MM.1S (cell line): Measurements from ENCODE around the gene FNDC10.

ENCODE experiments used
- DNase-seq: peaks from one replicate; pipeline ENCODE4 v3.0.0-alpha.2; 2015
- H2AFZ ChIP-seq: fragments of 300-600 bp; sonication (generic); 2 replicates; pipeline ENCODE4 v1.6.0; 2016; ENCODE audit warnings: antibody characterized with exemption, low read length
- H3F3A ChIP-seq: fragments of 300-600 bp; sonication (generic); 2 replicates; pipeline ENCODE4 v1.6.1; 2016; ENCODE audit warnings: mild to moderate bottlenecking, antibody characterized with exemption, low read length, moderate library complexity, mixed read lengths; ENCODE audit not compliant: insufficient read depth
- H3K27ac ChIP-seq: fragments of 300-600 bp; sonication (generic); 2 replicates; pipeline ENCODE4 v1.5.1; 2016; ENCODE audit warnings: mild to moderate bottlenecking, low read length
- H3K27me3 ChIP-seq: fragments of 300-600 bp; sonication (generic); replicated peaks from 2 replicates; pipeline ENCODE4 v1.6.0; 2016; ENCODE audit warnings: low read length; ENCODE audit not compliant: insufficient read depth
- H3K36me3 ChIP-seq: fragments of 300-600 bp; sonication (generic); replicated peaks from 2 replicates; pipeline ENCODE4 v1.6.1; 2016; ENCODE audit warnings: mild to moderate bottlenecking, low read length, mixed read lengths; ENCODE audit not compliant: insufficient read depth
- H3K4me1 ChIP-seq: fragments of 300-600 bp; sonication (generic); 2 replicates; pipeline ENCODE4 v1.6.1; 2016; ENCODE audit warnings: low read length, mixed read lengths
- H3K4me2 ChIP-seq: fragments of 300-600 bp; sonication (generic); 2 replicates; pipeline ENCODE4 v1.6.0; 2016; ENCODE audit warnings: low read depth, low read length
- H3K4me3 ChIP-seq: fragments of 300-600 bp; sonication (generic); 2 replicates; pipeline ENCODE4 v1.5.1; 2016; ENCODE audit warnings: low read length, mixed read lengths
- H3K79me2 ChIP-seq: fragments of 300-600 bp; sonication (generic); 2 replicates; pipeline ENCODE4 v1.6.1; 2016; ENCODE audit warnings: mixed run types, low read length, mixed read lengths
- H3K9ac ChIP-seq: fragments of 300-600 bp; sonication (generic); 2 replicates; pipeline ENCODE4 v1.6.1; 2016; ENCODE audit warnings: low read length, mixed read lengths
- H3K9me2 ChIP-seq: fragments of 300-600 bp; sonication (generic); replicated peaks from 2 replicates; pipeline ENCODE4 v1.6.1; 2016; ENCODE audit warnings: mild to moderate bottlenecking, low read length, mixed read lengths; ENCODE audit not compliant: insufficient read depth
- H3K9me3 ChIP-seq: fragments of 300-600 bp; sonication (generic); replicated peaks from 2 replicates; pipeline ENCODE4 v1.6.1; 2016; ENCODE audit warnings: mild to moderate bottlenecking, low read length, mixed read lengths; ENCODE audit not compliant: insufficient read depth
- H4K20me1 ChIP-seq: fragments of 300-600 bp; sonication (generic); 2 replicates; pipeline ENCODE4 v1.6.1; 2016; ENCODE audit warnings: mild to moderate bottlenecking, low read length, moderate library complexity, mixed read lengths; ENCODE audit not compliant: insufficient read depth
- EZH2 ChIP-seq: fragments of 300-600 bp; sonication (generic); optimal IDR thresholded peaks from 2 replicates; pipeline ENCODE3; 2017; ENCODE audit warnings: low read depth, mild to moderate bottlenecking, antibody characterized with exemption, low read length, mixed read lengths
- EZH2phosphoT487 ChIP-seq: fragments of 300-600 bp; sonication (generic); IDR thresholded peaks from 2 replicates; pipeline ENCODE4 v1.6.1; 2018; ENCODE audit warnings: antibody characterized with exemption, low read length
- TF ChIP-seq, protein P1 (sequence below): fragments of 300-600 bp; sonication (generic); IDR thresholded peaks from 2 replicates; pipeline ENCODE4 v1.5.1; 2016; ENCODE audit warnings: antibody characterized with exemption, low read length, mixed read lengths

Gene FNDC10

GRCh38 chr1:1564268-1564667, 35.7 kb downstream of the FNDC10 start:
- Histone ChIP-seq H3K36me3 (peaks cover 9% of the 10 kb centered on the region; the same call in 1 of the 2 replicates), H4K20me1 (peaks cover 24% of the 10 kb centered on the region)

GRCh38 chr1:1563688-1564087, 36.2 kb downstream of the FNDC10 start:
- Histone ChIP-seq H3K36me3 (peaks cover 9% of the 10 kb centered on the region; the same call in 1 of the 2 replicates), H3K9ac (no peak overlapping the region), H3K9me2 (no peaks in the 10 kb centered on the region), H3K27me3 (no peaks in the 10 kb centered on the region), H3F3A (no peaks in the 10 kb centered on the region; the same call in 1 of the 2 replicates), H3K27ac (no peak overlapping the region), H3K4me2 (no peak overlapping the region), H2AFZ (no peak overlapping the region), H4K20me1 (peaks cover 24% of the 10 kb centered on the region), H3K9me3 (no peaks in the 10 kb centered on the region), H3K79me2 (peaks cover 69% of the 10 kb centered on the region), H3K4me3 (no peak overlapping the region), H3K4me1 (no peaks in the 10 kb centered on the region)
- DNase-seq: no peak
- TF ChIP-seq EZH2phosphoT487: no peak
- no peak for TF ChIP-seq EZH2
- TF ChIP-seq, protein P1, sequence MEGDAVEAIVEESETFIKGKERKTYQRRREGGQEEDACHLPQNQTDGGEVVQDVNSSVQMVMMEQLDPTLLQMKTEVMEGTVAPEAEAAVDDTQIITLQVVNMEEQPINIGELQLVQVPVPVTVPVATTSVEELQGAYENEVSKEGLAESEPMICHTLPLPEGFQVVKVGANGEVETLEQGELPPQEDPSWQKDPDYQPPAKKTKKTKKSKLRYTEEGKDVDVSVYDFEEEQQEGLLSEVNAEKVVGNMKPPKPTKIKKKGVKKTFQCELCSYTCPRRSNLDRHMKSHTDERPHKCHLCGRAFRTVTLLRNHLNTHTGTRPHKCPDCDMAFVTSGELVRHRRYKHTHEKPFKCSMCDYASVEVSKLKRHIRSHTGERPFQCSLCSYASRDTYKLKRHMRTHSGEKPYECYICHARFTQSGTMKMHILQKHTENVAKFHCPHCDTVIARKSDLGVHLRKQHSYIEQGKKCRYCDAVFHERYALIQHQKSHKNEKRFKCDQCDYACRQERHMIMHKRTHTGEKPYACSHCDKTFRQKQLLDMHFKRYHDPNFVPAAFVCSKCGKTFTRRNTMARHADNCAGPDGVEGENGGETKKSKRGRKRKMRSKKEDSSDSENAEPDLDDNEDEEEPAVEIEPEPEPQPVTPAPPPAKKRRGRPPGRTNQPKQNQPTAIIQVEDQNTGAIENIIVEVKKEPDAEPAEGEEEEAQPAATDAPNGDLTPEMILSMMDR: no peak

More at GRCh38 chr1:1564268-1564667, 35.7 kb downstream of the FNDC10 start:
- peaks cover 75% of the 10 kb centered on the region for H3K79me2 ChIP-seq
- no peak overlapping the region for H2AFZ ChIP-seq
- H3K4me1 ChIP-seq: no peaks in the 10 kb centered on the region
- H3K9me3 ChIP-seq: no peaks in the 10 kb centered on the region
- no peak overlapping the region for H3K4me3 ChIP-seq
- no peak overlapping the region for H3K27ac ChIP-seq
- no peaks in the 10 kb centered on the region for H3K27me3 ChIP-seq
- DNase-seq: no peak
- H3K4me2 ChIP-seq: no peak overlapping the region
- no peaks in the 10 kb centered on the region for H3K9me2 ChIP-seq
- TF ChIP-seq, protein P1: no peak
- no peak for TF ChIP-seq EZH2phosphoT487
- H3F3A ChIP-seq: no peaks in the 10 kb centered on the region; the same call in 1 of the 2 replicates
- H3K9ac ChIP-seq: no peak overlapping the region

DNA sequence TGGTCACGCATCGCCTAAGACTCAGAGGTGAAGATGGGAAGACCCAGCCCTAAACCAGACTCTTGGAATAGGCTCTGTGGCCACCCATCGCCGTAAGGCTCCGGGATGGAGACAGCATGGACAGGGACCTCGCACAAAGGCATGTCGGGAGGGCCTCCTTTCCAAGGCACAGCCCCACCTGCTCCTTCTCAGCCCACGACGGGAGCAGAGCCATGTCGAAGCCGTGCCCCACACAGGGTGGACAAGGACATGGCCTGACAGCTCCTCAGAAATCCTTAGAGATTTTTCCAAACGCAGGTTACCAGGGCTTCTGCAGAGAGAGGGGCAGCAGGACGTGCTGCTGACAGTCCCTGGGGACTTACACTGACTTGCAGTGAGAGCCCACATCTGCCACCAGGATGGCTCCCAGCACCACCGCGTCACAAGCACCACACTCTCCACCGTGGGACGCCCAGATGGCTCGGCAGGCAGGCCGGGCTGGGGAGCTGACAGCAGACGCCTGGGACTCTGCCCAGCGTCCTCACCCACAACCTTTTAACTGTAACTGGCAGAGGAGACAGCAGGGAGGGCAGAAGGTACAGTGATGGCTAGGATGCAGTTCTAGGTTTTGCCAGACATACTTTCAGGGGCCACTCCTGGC, 37.3 kb downstream of the FNDC10 start:
- H3K4me2 ChIP-seq: no peak overlapping the region
- DNase-seq: no peak
- H2AFZ ChIP-seq: no peak overlapping the region
- peaks cover 59% of the 10 kb centered on the region for H3K79me2 ChIP-seq
- H3K9me3 ChIP-seq: no peaks in the 10 kb centered on the region
- no peaks in the 10 kb centered on the region for H3K9me2 ChIP-seq
- peaks cover 17% of the 10 kb centered on the region for H4K20me1 ChIP-seq
- H3K36me3 ChIP-seq: peaks cover 9% of the 10 kb centered on the region; the same call in 1 of the 2 replicates
- H3K27me3 ChIP-seq: no peaks in the 10 kb centered on the region
- no peak overlapping the region for H3K27ac ChIP-seq
- TF ChIP-seq EZH2phosphoT487 (no peak), EZH2 (no peak)
- TF ChIP-seq, protein P1: no peak
- no peaks in the 10 kb centered on the region for H3K4me1 ChIP-seq
- H3F3A ChIP-seq: no peaks in the 10 kb centered on the region; the same call in 1 of the 2 replicates
- H3K9ac ChIP-seq: no peak overlapping the region
- H3K4me3 ChIP-seq: no peak overlapping the region
